Liver (tissue), 9 donors: Measurements from ENCODE around the gene BAIAP2. TPM values are rescaled to one million over a fixed set of nuclear protein-coding genes. Genes with fewer than 3 reads are reported as not detected.

Source experiments
- DNase-seq: peaks from one replicate; pipeline ENCODE4 v3.0.0-alpha.2; 2017; ENCODE audit warnings: low spot score
- H3K27ac ChIP-seq, 2 donors: one replicate each; pipeline ENCODE4 v1.7.0; 2013; ENCODE audit warnings: inconsistent platforms in 2 of 2, low read length in 2 of 2, control low read depth in 1 of 2, low read depth in 1 of 2, mild to moderate bottlenecking in 1 of 2
- H3K27me3 ChIP-seq, 4 donors: one replicate each; pipeline versions ENCODE4 v1.6.1 to v1.7.0; 2013; ENCODE audit warnings: low read length in 3 of 4, inconsistent platforms in 1 of 4, mild to moderate bottlenecking in 1 of 4, moderate library complexity in 1 of 4; ENCODE audit not compliant: control insufficient read depth in 4 of 4, insufficient read depth in 4 of 4
- H3K36me3 ChIP-seq, 4 donors: one replicate each; pipeline versions ENCODE4 v1.6.1 to v1.7.0; 2013; ENCODE audit warnings: low read length in 3 of 4, mild to moderate bottlenecking in 3 of 4, low read depth in 1 of 4, moderate library complexity in 1 of 4; ENCODE audit not compliant: control insufficient read depth in 4 of 4, insufficient read depth in 3 of 4
- H3K4me1 ChIP-seq, 4 donors: one replicate each; pipeline versions ENCODE4 v1.6.1 to v1.7.0; 2013; ENCODE audit warnings: low read length in 3 of 4, mild to moderate bottlenecking in 3 of 4, moderate library complexity in 1 of 4; ENCODE audit not compliant: control insufficient read depth in 4 of 4, insufficient read depth in 4 of 4
- H3K4me3 ChIP-seq, 3 donors: one replicate each; pipeline versions ENCODE4 v1.6.1 to v1.7.0; 2013; ENCODE audit warnings: low read length in 3 of 3, control low read depth in 1 of 3, low read depth in 1 of 3, mild to moderate bottlenecking in 1 of 3
- H3K9ac ChIP-seq, 2 donors: one replicate each; pipeline ENCODE4 v1.7.0; 2013; ENCODE audit warnings: low read length in 2 of 2, mild to moderate bottlenecking in 2 of 2, moderate library complexity in 2 of 2, control low read depth in 1 of 2, low read depth in 1 of 2
- H3K9me3 ChIP-seq, 4 donors: one replicate each; pipeline versions ENCODE4 v1.6.1 to v1.7.0; 2013; ENCODE audit warnings: low read length in 3 of 4; ENCODE audit not compliant: control insufficient read depth in 4 of 4
- ATF3 ChIP-seq: IDR thresholded peaks from 2 replicates; pipeline ENCODE4 v1.6.1; 2016; ENCODE audit warnings: antibody characterized with exemption
- CTCF ChIP-seq: fragments of 150-350 bp; IDR thresholded peaks from 2 replicates; pipeline ENCODE4 v1.5.1; 2017; ENCODE audit warnings: improper control_type of control experiment, low read depth, low read length; ENCODE audit not compliant: missing input control
- EGR1 ChIP-seq, 2 donors: IDR thresholded peaks; 2 replicates each; pipeline ENCODE4 v1.6.1; 2016 to 2018; ENCODE audit warnings: antibody characterized with exemption in 2 of 2, low read depth in 2 of 2
- FOXA1 ChIP-seq: IDR thresholded peaks from 2 replicates; pipeline ENCODE4 v1.6.1; 2016; ENCODE audit warnings: antibody characterized with exemption
- FOXA2 ChIP-seq: IDR thresholded peaks from 2 replicates; pipeline ENCODE4 v1.6.1; 2016; ENCODE audit warnings: antibody characterized with exemption
- GABPA ChIP-seq, 2 donors: IDR thresholded peaks in 1 of 2; conservative IDR thresholded peaks in 1 of 2; 2 replicates each; pipeline ENCODE4 v1.6.1; 2016; ENCODE audit warnings: antibody characterized with exemption in 2 of 2, mild to moderate bottlenecking in 1 of 2, moderate library complexity in 1 of 2
- HNF4A ChIP-seq, 2 donors: conservative IDR thresholded peaks; 2 replicates each; pipeline ENCODE4 v1.6.1; 2016; ENCODE audit warnings: antibody characterized with exemption in 2 of 2, mild to moderate bottlenecking in 2 of 2
- HNF4G ChIP-seq: IDR thresholded peaks from 2 replicates; pipeline ENCODE4 v1.6.1; 2016; ENCODE audit warnings: antibody characterized with exemption
- JUND ChIP-seq, 2 donors: IDR thresholded peaks; 2 replicates each; pipeline ENCODE4 v1.6.1; 2016; ENCODE audit warnings: antibody characterized with exemption in 2 of 2
- MAX ChIP-seq: IDR thresholded peaks from 2 replicates; pipeline ENCODE4 v1.6.1; 2016; ENCODE audit warnings: antibody characterized with exemption
- NR2F2 ChIP-seq: IDR thresholded peaks from 2 replicates; pipeline ENCODE4 v1.6.1; 2016; ENCODE audit warnings: antibody characterized with exemption
- RAD21 ChIP-seq, 2 donors: IDR thresholded peaks; 2 replicates each; pipeline ENCODE4 v1.6.1; 2016; ENCODE audit warnings: antibody characterized with exemption in 2 of 2, mild to moderate bottlenecking in 2 of 2
- REST ChIP-seq: IDR thresholded peaks from 2 replicates; pipeline ENCODE4 v1.6.1; 2016; ENCODE audit warnings: antibody characterized with exemption, mild to moderate bottlenecking
- RXRA ChIP-seq, 2 donors: IDR thresholded peaks; 2 replicates each; pipeline ENCODE4 v1.6.1; 2017 to 2018; ENCODE audit warnings: antibody characterized with exemption in 2 of 2, mild to moderate bottlenecking in 1 of 2
- SP1 ChIP-seq: IDR thresholded peaks from 2 replicates; pipeline ENCODE4 v1.6.1; 2018; ENCODE audit warnings: antibody characterized with exemption, mild to moderate bottlenecking
- TAF1 ChIP-seq: conservative IDR thresholded peaks from 2 replicates; pipeline ENCODE4 v1.6.1; 2016; ENCODE audit warnings: antibody characterized with exemption, mild to moderate bottlenecking
- YY1 ChIP-seq: IDR thresholded peaks from 2 replicates; pipeline ENCODE4 v1.6.1; 2016; ENCODE audit warnings: antibody characterized with exemption, mild to moderate bottlenecking
- ZBTB33 ChIP-seq: IDR thresholded peaks from 2 replicates; pipeline ENCODE4 v1.6.1; 2016; ENCODE audit warnings: antibody characterized with exemption
- WGBS: extraction: QIAGEN DNeasy Blood & Tissue Kit; methylation state at CpG from one replicate; pipeline ENCODE4 v1.1.7; 2013; 5-methylcytosine and 5-hydroxymethylcytosine counted together
- polyA plus RNA-seq, 2 donors: library from polyadenylated mRNA; stranded (reverse) in 1 of 2; unstranded in 1 of 2; fragments of 200-250 nt in 1 of 2; fragments of >200 nt in 1 of 2; fragmentation: Nextera tagmentation in 1 of 2; extraction: Ambion mirVana in 1 of 2; gene quantifications; one replicate each; pipeline versions ENCODE4 v1.2.1 to v1.2.3, GENCODE V29; 2013 to 2015
- total RNA-seq, 2 donors: library from RNA; depleted of rRNA; stranded (reverse); fragments of >200 nt; gene quantifications; one replicate each; pipeline ENCODE4 v1.2.3, GENCODE V29; 2014
- donor health status: healthy.
- donor health status: healthy.
- donor health status: healthy.
- donor health status: healthy.
- donor health status: healthy.

BAIAP2 gene
- total and polyA plus RNA-seq, 4 donors: 8.1 to 61.3 (median 44.9) TPM

GRCh38 chr17:81043319-81043724 lies 8.4 kb downstream of the BAIAP2 start:
- Histone ChIP-seq H3K9me3 (no peaks in the 10 kb centered on the region), H3K4me3 (no peak overlapping the region), H3K36me3 (peaks cover 0 to 2% (median 0%) of the 10 kb centered on the region in 4 donors), H3K27ac (peak overlapping the region; percentile 65 to 87), H3K27me3 (no peaks in the 10 kb centered on the region), H3K9ac (no peak overlapping the region), H3K4me1 (peaks cover 30 to 95% (median 68%) of the 10 kb centered on the region in 4 donors)
- WGBS: 76% methylated on average over 19 of the region's 19 CpGs
- TF ChIP-seq RAD21 (IDR thresholded peaks at IDR 0.05) (no peak), RXRA (IDR thresholded peaks at IDR 0.05) (no peak), HNF4G (no peak), EGR1 (IDR thresholded peaks at IDR 0.05; ENCODE audit: low read depth in 2 of 2) (no peak), GABPA (IDR thresholded peaks at IDR 0.05 in 1 of 2, conservative IDR thresholded peaks at IDR 0.05 in 1 of 2) (no peak), ZBTB33 (no peak), HNF4A (conservative IDR thresholded peaks at IDR 0.05) (no peak), FOXA2 (no peak), TAF1 (no peak), NR2F2 (no peak), CTCF (no peak), MAX (no peak), YY1 (no peak), FOXA1 (no peak), SP1 (no peak), ATF3 (no peak), JUND (IDR thresholded peaks at IDR 0.05) (no peak), REST (no peak)
- DNase-seq: no peak
